ENCODE results near the gene C4orf50.
"Not testable (repeated sequence)": the region's sequence is repeated elsewhere in the genome, so short reads cannot be mapped to it uniquely, and the experiment has no call there.

The C4orf50 gene

DNA sequence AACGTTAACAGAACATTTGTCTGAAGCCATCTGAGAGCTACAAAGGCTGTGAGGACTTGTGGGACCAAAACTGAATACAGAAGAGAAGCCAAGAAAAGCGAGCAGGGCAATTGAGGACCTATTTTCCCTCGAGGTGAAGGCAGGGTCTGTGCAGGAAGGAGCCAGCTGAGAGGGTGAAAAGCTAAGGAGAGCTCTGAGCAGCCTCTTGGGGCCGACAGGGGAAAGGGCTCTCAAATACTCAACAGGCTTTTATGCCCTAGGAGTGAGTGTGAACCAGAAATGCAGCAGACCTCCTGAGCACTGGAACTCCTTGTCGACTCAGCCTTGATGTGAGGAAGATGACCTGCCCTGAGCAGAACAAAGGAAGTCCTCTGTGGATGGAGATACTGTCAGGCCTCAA lies 54.2 kb downstream of the C4orf50 start:
- no peak for DNase-seq

DNA sequence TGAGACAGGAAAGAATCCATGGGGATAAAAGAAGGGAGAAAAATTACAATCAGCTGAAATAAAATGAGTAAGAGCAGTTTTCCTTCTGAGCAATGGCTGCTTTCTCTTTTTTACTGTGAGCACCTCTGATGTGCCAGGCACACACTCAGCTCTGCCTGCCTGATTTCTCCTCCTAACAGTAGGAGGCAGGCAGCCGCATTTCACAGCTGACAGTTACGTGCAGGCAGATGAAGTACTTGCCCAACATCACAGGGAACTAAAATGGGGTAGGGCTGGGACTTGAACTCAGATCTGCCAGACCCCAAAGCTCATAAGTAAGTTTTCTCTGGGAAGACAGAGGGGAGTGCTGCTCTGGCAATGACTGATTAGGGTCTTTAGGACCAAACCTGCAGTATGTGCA lies 54.6 kb downstream of the C4orf50 start:
- no peak for DNase-seq

DNA sequence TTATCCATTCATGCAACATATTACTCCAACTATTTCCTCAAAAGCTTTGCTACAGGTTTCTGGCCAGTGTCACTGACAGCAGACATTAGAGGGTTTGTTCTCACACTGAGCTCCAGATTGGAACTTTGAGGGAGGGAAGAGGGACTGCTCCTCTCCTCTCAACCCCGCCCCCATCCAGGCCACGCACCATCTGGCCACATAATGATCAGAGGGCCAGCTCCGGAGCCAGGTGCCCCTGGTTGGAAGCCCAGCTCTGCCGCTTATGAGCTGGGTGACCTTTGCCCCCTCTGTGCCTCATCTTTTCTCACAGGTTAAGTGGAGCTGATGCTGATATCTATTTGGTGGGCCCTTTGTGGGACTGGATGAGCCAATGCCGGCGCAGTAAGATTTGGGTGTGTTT lies 55.8 kb downstream of the C4orf50 start:
- no peak for DNase-seq

DNA sequence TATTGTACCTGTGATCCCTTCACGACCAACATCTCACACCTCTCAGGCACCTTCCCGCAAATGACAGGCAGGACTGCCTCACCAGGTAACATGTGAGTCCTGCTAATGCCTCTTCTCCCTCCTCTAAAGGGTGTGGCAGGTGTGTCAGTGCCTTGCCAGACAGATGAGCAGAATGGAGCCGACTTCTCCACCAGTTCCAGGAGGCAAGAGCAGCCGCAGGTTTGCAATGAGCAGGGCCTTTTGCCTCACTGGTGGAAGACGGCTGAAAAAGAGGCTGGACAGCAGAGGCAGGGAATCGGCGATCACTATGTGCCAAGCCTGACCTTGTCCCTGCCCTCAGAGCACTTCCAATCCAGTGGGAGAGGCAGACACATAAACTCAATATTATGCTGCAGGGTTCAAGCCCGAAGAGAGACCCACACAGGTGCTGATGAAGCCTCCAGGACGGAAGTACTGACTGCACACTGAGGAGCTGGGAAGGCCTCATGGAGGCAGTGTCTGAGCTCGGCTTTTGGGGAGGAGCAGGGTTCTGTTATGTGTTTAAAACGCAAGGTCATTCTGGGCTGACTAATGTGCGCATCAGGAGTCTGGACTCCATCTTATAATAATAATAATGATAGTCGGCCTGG lies 57.9 kb downstream of the C4orf50 start:
- no peak for DNase-seq

DNA sequence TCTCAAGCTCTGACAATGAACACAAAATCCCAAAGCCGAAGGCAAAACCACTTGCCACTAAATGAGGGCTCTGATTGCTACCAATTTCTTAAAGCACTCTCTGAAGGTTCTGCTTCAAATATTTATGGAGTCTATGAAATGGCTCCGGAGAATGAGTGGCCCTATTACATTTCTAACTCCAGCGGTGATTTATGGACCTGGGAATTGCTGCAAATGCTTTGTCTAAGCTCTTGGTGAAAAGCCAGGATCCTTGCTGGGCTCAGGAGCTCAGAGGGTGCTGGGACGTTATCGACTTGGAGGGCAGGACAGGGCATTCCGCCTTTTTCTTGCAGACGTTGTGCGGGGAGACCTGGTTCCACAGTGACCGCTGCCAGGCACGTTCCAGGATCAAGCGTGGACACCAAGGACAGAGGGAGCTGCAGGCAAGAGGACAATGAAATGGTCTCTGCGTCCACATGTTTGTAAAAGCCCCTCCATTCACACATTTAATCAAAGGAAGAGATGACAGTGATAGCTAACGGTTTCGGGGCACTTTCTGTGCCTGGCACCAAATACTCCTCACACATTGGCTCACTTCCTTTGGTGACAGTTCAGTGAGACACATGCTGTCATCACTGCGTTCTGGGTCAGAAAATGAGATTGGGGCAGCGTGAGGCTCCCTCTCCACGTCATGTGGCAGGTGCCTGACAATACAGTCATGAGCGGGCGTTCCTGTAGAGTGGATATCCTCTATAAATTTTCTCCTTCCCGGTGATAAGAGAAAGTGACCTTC lies 58.8 kb downstream of the C4orf50 start:
- no peak for DNase-seq

DNA sequence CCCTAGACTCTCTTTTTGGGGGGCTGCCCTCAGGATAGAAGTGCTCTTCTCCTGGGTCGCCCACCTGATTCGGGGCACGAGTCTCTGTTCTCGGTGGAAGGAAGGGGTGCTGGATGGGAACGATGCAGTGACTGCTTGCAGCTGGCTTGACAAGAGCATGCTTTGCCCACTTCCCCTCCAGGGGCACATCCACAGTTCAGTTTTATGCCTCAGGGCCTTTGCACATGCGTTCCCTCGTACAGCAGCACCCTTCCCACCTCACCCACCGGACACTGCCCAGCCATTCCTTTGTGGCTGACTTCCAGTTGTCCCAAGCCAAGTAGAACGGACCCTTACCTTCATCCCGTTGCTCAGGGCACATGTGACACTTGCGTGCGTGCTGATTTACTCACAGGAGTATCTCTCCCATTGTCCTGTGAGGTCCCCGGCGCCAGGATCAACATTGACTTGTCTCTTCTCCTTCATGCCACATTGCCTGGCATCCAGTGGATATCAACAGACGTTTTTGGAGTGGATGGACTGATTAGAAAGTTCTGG lies 60.0 kb downstream of the C4orf50 start:
- DNase-seq, result no peak

DNA sequence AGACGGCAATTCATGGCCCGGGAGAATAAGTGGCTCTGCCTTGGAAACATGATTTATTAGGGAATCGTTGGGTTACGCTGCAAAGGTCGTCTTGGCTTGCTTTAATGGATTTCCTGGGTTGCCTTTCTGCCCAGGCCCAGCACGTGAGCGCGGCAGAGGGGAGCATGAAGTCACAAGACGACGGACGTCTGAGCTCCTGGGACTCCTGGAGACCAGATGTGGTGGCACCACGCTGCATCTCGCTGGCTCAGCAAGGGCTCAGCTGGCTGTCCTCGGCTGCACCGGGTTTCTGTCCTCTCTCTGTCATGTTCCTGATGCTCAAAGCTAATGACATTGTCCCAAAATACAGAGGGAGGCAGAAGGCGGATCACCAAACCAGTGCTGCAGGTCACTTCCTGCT lies 61.2 kb downstream of the C4orf50 start:
- DNase-seq, result no peak

DNA sequence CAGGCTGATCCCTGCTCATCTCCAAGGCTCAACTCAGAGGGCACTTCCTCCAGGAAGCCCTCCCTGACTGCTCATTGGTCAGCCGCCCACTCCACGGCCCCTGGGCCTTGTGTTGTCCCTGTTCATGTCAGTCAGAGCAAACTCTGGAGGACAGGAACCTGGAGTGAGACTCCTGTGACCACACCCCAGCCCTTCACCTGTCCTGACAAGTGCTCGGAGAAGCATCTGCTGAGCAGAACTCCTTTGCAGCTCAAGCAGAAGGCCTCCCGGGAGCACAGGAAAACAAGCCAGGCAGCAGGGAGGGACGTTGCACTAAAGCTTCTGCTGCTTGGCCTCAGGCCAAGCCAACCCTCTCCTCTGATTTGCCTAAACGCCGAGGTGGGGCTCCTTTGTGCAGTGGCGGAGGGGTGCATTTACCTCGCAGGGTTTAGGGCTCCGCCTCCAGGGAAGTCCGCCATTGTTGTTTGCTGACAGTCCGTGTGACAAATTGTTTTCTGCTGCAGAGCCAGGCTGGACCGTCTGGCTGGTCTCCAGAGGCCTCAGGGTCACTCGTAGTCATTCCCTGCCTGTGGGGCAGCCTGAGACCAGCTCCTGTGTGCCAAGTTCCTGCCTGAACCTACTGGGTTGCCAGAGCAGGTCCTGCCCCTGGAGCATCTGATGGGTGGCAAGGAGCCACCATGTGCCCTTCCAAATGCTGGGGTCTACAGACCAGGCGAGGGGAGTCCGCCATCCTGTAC lies 61.8 kb downstream of the C4orf50 start:
- no peak for DNase-seq

DNA sequence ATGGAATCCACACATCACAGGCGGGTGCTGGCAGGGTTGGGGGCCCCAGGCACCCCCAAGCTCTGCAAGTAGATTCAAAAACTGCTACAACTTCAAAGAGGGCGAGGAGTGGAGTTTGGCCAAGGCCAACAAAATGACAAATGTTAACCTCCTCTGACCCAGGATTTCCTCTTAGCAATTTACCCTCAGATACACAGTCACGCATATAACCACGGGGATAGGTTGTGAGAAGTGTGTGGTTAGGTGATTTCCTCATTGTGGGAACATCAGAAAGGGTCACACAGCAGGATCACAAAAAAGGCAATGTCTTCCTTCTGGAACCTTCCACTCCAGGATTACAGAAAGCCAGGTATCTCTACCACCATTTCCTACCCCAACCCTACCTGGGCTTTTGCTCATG lies 62.4 kb downstream of the C4orf50 start:
- DNase-seq, result no peak

DNA sequence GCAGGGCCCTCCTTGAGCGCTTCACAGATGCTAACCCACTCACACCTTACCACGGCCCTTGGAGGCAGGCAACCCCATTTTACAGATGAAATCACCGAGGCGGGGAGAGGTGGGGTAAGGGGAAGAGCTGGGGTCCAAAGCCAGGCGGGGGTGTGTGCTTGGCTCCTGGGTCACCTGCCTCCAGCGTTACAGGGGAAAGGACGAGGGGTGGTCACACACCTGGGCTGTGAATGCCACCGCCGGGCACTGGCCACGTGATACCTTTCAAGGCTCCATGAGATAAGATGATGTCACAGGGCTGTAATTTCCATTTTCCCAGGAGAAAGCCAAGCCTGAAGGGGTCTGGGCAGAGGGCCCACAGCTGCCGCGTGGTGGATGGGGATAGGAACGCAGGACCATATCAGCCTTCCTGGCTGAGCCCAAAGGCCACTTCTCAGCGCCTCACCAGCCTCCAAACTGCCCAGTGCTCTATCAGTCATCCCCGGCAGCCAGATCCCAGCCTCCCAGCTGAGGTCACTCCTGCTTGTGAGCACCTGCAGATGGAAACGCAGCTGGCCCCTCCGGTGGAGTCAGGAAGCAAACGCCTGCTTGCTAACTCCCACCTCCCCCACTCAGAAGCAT lies 62.9 kb downstream of the C4orf50 start:
- no peak for DNase-seq

DNA sequence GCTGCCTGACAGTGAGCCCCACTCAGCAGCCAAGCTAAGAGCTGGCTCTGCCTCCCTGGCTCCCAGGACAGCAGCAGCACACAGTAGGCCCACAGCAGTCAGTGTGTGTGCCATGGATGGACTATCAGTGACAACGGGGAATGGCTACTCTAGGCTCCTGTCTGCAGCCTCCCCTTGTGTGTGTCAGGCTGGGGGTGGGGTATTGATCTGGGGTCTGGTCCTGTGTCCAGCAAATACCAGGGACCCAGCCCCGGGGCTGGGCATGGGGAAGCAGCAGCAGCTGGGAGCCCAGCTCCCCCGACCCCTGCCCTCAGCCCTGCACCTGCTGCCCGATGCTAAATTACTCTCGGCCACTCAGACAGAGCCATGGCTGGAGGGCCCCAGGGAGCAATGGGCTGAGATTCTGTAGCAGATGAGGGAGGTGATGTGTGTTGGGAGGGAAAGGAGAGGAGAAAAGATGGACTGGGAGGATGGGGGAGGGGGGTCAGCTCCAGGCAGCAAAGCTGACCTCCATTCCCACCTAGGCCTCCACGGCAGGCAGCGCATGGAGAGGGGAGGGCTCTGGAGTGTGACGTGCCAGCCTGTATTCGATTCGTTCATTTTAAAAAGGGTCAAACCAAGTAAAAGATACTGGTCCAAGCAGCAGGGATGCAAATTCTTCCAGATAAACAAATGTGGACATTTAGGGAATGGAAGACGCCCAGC lies 64.0 kb downstream of the C4orf50 start:
- no peak for DNase-seq

DNA sequence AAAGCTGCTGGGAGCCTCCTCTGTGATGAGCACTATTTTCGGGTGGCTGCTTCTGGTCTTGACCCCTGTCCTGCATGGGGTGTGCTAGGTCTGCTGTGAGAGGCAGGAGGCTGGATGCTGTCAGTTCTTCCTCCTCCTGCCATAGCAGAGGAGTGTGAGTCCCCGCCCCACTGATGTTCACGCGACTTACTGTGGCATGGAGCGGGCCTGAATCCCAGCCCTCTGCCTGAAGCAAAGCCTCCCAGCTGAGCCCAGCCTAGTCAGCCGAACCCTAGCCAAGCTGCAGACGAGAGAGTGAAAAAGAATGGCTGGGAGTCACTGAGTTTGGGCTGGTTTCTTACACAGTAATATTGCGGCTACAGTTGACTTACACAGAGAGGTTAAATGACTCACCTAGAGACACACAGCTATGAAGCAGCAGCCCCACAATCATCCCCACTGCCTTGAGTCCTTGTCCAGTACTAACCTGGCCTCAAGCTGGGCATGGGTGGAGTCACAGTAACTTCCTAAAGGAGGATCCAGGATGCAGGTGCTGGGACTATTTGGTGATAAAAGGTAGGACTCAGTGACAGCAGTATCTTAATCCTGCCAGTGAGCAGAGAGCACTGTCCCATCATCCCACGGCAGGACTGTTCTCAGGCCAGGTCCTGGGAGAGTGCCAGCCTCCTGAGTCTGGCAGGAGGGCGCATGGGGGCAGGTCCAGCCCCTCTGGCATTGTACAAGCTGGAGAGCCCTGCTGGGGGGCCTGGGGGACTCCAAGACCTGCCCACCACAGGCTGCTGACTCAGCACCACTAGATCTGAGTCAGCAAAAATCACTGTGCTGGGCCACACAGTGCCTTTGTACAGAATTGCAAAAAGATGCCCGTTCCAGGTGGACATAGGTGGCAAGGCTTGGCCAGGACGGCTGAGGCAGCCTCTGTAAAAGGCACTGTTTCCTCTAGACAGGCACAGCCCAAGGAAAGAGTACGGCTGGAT lies 65.0 kb downstream of the C4orf50 start:
- DNase-seq, result no peak

DNA sequence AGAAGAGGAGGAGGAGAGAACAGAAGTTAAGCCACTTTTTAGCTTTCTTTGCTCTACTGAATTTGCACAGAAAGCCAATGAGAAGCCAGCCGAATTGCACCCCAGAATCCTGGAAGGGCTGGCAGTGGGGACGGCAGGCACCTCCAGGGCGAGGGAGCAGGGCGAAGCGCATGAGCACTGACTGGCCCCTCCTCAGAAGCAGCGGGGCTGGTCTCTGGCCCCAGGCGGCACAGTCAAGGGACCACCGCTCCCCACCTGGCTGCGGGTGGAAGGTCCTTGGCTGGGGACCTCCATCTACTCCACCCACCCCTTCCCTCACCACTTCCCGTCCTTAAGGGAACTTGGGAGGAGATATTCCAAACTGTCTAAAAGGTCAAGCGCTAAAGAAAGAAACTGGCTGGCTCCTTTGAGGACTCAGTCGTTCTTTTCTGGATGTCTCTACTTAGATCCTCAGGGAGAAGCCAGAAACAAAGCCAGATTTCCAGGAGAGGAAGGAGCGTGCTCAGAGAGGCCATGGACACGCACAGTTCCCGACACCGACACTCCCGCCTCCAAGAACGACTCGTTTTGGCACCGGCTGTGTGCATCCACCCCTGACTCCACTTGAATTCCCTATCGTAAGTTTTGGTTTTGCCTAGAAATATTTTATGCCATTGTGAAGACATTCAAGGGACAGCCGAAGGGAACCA lies 65.8 kb downstream of the C4orf50 start:
- DNase-seq, result no peak

DNA sequence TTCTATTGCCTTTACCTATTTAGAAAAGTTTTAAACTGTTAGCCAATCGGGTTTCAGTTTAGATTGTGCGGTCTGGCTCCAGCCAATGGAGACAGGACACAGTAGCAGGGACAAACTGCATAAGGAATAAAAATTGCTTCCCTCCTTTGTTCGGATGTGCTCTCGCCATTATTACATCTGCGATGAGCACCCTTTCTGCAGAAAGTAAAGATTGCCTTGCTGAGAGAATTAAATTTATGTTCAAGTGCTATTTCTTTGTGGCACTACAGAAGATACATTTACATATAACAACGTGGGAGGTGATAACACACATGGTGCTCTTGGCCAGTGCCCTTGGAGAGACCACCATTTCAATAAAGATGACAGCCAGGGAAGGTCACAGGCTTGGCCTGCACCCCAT lies 71.6 kb downstream of the C4orf50 start:
- DNase-seq, result not testable (repeated sequence)

DNA sequence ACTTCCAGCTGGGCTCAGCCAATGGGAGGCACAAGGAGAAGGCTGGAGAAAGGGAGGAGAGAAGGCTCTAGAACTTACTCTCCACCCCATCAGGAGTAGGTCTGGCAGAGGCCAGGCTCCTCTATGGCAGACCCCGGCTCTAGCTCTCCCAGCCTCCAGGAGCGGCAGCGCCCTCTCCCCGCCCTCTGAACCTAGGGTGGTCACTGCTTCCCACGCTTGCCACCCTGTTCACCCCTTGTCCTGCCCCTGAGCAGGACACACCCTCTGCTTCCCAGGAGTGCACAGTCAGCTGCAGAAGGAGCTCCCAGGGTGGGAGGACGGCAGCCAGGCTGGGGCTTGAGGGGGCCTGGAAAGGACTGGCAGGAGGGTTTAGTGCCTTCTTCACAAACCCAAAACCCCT lies 72.3 kb downstream of the C4orf50 start:
- DNase-seq, result no peak

DNA sequence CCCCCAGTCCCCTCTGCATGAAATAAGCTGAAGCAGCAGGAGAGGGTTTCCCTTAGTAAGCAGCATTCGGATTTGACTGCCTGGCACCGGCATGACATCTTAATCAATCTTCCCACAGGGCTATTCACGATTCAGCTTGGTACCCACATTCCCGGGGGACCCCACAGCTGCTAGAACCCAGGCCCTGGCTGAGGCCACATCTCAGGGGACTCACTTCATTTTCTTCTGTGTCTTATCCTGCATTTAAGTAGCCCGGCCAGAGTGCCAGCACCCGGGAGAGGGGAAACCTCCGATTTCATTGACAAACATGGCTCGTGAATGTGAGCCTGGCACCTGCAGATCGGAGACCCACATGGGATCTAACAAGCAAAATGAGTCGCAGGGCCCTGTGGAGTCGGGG lies 73.1 kb downstream of the C4orf50 start:
- DNase-seq, result no peak

DNA sequence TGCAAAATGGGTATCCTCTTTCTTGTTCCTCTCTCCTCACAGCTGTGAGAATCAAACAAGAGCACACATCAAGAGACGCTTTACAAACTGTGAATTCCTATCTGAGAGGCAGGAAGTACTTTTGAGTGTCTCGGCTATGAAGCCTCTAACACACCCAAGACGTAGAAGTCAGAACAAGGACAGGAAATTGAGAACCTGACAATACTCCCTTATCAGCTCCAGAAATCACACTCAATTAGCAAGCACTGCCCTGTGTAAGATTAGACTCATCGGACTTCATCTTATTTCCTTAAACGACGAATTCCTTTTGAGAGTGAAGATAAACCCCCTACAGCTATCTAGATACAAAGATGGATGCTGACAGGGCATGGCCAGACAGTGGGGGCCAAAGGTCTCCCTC lies 74.7 kb downstream of the C4orf50 start:
- DNase-seq, result no peak

DNA sequence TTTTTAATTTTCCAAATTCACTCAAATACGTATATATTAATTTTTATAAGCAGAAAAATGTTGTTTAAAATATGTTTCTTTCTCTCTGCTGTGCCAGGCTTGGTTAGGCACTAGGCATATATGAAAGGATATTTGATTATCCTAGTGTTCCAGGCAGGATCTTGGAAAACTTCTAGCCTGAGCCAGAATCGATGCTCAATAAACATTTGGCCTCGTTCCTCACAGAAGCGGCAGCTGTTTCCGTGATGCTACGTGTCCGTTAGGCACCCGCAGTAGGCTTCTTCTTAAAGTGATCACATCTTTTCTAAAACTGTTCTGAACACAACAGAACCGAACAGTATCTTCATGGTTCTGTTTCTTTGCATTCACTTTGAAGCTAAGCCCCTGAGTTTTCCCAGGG lies 75.3 kb downstream of the C4orf50 start:
- no peak for DNase-seq

DNA sequence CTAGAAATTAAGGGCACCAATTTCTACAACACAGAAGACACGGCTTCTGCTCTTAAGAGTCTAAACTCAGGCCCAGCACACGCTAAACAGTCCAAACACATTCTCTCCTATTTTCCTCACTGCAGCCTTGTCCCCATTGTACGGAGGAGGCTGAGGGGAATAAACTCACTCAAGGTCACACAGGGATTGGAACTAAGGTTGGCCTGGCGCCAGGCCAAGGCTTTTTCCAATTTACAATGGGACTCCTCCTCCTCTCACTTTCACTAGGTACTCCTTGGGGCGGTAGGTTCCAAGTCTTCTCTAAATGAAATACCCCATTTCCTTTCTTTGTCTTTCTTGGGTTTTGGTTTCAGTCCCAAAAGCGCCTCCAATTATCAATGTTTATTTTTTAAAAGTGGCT lies 76.6 kb downstream of the C4orf50 start:
- DNase-seq, result no peak

DNA sequence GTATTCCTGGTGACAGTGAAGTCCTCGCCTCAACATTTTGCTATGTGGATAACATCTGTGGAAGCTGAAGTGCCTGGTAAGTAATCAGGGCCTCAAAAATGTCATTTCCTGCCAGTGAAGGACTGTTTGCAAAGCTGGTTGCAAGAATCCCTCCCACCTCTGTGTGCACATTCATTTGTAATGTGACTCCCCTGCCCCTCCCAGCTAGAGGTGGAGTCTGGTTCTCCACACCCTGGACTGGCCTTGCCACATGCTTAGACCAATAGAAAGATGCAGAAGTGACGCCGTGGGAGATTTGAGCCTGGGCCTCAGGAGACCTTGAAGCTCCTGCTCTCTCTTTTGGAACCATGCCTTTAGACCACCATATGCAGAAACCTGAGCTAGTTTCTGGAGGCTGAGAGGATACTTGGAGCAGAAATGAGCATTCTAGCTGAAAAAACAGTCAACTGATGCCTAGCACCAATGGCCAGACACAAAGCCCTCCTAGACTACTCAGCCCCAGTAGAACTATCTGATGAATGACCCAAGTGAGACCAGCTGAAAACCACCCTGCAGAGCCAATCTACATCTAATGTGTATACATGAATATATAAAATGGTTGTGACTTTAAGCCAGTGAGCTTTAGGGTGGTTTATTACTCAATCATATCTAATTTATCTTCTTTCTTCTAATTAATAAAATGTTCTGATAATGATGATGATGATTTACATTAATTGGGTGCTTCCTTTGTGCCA lies 77.6 kb downstream of the C4orf50 start:
- no peak for DNase-seq

All from OCI-M1 (cell line).